Stimulated activated CD4-positive, alpha-beta T cell treated with anti-CD3 and anti-CD28 coated beads, Interleukin-1b, Interleukin-23, amount 100 ng/mL, for 1 hour (primary cell): Measurements from ENCODE around the gene KLHL22.
"Not testable (repeated sequence)": the region's sequence is repeated elsewhere in the genome, so short reads cannot be mapped to it uniquely, and the experiment has no call there.

Source experiments
- DNase-seq, 2 donors: peaks; one replicate each; pipeline ENCODE4 v3.0.0-alpha.2; 2020; ENCODE audit warnings: low read depth in 2 of 2

KLHL22 gene

GRCh38 chr22:20420157-20420842 lies 75.3 kb downstream of the KLHL22 start:
- DNase-seq = no peak

DNA sequence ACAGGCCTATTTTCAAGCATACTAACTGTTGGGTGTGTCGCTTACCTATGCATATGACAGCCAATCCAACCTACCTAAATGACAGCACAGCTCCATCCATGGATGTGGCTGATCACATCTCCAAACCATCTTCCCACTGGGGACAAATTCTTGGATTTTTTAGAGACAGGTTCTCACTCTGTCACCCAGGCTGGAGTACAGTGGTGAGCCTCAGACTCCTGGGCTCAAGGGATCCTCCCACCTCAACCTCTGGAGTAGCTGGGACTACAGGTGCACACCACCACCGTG lies 76.0 kb downstream of the KLHL22 start:
- DNase-seq = no peak

- peak; percentile 50 for DNase-seq
Observed at GRCh38 chr22:20418211-20418788, 77.3 kb downstream of the KLHL22 start.

DNA sequence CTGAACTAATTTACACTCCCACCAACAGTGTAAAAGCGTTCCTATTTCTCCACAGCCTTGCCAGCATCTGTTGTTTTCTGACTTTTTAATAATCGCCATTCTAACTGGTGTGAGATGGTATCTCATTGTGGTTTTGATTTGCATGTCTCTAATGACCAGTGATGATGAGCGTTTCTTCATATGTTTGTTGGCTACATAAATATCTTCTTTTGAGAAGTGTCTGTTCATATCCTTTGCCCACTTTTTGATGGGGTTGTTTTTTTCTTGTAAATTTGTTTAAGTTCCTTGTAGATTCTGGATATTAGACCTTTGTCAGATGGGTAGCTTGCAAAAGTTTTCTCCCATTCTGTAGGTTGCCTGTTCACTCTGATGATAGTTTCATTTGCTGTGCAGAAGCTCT lies 79.9 kb downstream of the KLHL22 start:
- not testable (repeated sequence) for DNase-seq

DNA sequence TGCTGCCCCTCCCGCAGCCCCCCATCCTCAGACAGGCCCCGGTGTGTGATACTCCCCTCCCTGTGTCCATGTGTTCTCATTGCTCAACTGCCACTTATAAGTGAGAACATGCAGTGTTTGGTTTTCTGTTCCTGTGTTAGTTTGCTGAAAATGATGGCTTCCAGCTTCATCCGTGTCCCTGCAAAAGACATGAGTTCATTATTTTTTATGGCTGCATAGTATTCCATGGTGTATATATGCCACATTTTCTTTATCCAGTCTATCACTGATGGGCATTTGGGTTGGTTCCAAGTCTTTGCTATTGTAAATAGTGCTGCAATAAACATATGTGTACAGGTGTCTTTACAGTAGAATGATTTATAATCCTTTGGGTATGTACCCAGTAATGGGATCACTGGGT lies 80.4 kb downstream of the KLHL22 start:
- DNase-seq = not testable (repeated sequence)

DNA sequence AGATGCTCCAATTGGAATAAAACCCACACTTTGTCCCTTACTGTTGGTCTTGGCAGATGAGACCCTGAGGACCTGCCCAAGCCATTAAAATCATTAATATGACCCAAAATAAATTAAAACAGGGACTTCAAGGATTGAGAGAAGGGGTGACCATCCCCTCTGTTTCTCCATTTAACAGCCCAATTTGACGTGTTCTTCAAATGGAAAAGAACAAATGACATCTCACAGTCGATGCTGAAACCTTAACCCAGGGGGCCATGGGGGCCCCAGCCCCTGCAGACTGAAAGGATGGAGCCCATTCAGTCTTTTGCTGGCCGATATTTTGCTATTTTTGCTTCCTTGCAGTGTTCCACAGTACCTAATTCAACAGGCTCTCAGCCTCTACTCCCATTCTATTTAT lies 81.1 kb downstream of the KLHL22 start:
- DNase-seq = no peak

GRCh38 chr22:20414059-20414440 lies 81.5 kb downstream of the KLHL22 start:
- no peak for DNase-seq

DNA sequence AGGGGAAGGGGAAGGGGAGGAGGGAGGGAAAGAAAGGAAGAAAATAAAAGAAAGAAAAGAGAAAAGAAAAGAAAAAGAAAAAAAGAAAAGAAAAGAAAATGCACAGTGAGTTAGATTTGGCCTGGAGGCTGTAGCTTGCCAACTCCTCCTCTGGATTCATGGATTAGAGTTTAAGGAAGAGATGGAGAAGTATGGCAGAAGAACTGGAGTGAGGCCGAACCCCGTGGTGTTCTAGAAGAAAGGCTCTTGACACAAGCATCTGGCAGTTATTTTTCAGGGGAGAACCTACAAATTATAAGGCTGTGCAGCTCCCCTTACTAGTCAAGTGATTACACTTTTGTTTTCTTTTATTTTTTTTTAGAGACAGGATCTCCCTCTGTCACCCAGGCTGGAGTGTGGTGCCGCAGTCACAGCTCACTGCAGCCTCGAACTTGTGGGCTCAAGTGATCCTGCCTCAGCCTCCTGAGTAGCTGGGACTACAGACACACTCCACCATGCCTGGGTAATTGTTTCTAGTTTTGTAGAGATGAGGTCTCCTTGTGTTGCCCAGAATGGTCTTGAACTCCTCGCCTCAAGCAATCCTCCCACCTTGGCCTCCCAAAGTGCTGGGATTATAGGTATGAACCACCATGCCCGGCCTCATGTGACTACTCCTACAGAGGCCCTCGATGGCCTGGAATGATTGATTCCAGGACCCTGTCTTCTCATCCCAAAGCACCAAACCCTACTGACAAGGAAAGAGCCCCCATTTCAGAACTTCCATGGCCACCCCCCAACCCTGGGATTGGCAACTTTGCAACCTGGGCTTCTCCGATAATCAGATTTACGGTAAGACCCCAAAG lies 82.2 kb downstream of the KLHL22 start:
- no peak for DNase-seq

- no peak for DNase-seq
Observed at GRCh38 chr22:20412474-20413216, 83.0 kb downstream of the KLHL22 start.

- not testable (repeated sequence) for DNase-seq
Observed at GRCh38 chr22:20409385-20409784, 86.2 kb downstream of the KLHL22 start.

DNA sequence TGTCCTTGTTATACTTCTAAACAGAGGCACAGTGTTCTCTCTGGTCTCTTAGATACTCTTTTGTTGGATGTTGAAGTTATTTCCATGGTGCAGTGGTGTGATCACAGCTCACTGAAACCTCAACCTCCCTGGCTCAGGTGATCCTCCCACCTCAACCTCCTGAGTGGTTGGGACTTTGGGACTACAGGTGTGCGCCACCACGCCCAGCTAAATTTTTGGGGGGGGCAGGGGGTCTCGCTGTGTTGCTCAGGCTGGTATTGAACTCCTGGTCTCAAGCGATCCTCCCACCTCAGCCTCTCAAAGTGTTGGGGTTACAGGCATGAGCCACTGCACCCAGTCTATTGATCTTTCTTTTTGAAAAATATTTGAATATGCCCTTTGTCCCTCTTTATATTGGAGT lies 86.7 kb downstream of the KLHL22 start:
- DNase-seq = no peak

GRCh38 chr22:20407829-20408228 lies 87.8 kb downstream of the KLHL22 start:
- DNase-seq = no peak

DNA sequence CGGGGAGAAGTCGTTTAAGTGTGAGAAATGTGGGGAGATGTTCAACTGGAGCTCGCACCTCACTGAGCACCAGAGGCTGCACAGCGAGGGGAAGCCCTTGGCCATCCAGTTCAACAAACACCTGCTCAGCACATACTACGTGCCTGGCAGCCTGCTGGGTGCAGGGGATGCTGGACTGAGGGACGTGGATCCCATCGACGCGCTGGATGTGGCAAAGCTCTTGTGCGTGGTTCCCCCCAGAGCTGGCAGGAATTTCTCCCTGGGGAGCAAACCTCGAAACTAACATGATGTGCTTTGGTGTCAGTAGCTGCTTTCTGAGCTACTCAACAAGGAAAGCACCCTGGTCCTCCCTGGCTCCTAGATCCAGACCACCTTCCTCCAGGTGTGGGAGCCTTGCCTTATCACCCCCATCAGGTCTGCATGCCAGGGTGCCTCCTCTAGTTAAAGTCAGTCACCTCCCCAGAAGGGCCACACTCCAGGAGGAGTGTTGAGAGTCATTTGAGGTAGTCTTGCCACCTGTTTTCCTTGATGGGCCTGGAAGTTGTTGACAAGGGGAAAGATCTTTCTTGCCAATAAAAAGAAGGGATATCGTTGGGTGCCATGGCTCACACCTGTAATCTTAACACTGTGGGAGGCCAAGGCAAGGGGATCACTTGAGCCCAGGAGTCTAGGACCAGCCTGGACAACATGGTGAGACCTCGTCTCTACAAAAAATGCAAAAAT lies 88.7 kb downstream of the KLHL22 start:
- DNase-seq = no peak

DNA sequence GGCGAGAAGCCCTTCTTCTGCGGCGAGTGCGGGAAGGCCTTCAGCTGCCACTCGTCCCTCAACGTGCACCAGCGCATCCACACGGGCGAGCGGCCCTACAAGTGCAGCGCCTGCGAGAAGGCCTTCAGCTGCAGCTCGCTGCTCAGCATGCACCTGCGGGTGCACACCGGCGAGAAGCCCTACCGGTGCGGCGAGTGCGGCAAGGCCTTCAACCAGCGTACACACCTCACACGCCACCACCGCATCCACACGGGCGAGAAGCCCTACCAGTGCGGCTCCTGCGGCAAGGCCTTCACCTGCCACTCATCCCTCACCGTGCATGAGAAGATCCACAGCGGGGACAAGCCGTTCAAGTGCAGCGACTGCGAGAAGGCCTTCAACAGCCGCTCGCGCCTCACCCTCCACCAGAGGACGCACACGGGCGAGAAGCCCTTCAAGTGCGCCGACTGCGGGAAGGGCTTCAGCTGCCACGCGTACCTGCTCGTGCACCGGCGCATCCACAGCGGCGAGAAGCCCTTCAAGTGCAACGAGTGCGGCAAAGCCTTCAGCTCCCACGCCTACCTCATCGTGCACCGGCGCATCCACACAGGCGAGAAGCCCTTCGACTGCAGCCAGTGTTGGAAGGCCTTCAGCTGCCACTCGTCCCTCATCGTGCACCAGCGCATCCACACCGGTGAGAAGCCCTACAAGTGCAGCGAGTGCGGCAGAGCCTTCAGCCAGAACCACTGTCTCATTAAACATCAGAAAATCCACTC lies 89.5 kb downstream of the KLHL22 start:
- DNase-seq = no peak

DNA sequence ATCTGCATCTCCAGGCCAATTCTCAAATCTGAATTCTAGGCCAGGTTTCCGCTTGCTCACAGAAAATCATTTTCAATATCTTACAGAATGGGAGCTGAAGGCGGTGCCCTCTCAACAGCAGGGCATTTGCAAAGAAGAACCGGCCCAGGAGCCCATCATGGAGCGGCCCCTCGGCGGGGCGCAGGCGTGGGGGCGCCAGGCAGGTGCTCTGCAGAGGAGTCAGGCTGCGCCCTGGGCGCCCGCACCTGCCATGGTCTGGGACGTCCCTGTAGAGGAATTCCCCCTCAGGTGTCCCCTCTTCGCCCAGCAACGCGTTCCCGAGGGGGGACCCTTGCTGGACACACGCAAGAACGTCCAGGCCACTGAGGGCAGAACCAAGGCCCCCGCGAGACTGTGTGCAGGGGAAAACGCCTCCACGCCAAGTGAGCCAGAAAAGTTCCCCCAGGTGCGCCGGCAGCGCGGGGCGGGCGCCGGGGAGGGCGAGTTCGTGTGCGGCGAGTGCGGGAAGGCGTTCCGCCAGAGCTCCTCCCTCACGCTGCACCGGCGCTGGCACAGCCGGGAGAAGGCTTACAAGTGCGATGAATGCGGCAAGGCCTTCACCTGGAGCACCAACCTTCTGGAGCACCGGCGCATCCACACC lies 90.2 kb downstream of the KLHL22 start:
- DNase-seq = no peak

DNA sequence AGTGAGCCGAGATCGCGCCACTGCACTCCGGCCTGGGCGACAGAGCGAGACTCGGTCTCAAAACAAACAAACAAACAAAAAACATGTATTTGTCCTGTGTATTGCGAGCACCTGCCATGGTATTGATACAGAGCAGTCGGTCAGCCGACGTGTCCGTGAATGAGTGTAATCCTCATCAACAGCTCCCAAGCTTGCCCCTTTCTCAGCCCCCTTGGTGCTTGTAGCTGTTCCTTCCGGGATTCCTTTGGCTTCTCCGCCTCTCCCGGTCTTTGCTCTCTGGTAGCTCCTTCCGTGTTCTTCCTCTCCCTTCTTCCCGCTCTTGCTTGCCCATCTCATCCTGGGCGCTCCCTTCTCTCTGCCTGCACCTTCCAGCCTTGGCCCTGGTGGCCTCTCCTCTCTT lies 90.7 kb downstream of the KLHL22 start:
- DNase-seq = no peak

GRCh38 chr22:20403779-20404140 lies 91.8 kb downstream of the KLHL22 start:
- no peak for DNase-seq

DNA sequence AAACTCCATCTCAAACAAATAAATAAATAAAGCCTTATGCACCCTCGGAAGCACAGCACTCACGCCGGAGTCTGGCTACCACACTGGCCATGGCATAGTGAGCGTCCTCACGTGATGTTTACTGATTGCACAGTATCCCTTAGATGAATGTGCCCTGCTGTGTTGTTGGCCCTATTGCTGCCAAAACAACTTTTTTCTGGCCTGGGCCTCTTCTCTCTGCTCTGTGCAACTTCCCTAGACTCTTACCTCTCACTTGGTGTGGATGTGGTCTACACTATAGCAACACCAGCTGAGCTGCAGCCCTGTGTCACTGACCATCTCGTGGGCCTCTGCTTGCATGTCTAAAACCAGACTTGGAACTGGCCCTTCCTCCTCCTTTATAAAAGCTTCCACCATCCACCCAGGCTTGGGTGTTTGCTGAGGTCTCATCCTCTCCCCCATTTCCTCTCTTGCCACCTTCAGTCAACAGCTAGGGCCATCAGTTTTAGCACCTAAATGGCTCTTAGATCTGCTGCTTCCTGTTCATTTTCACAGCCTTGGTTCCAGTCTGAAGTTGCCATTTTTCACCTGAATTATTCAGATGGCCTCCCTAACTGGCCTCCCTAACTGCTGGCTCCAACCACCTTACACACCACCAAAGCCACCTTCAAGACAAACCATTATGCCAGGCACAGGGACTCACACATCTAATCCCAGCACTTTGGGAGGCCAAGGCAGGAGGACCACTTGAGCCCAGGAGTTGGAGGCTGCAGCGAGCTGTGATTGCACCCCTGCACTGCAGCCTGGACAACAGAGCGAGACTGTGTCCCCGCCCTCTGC lies 92.4 kb downstream of the KLHL22 start:
- DNase-seq = no peak

GRCh38 chr22:20401376-20402014 lies 94.1 kb downstream of the KLHL22 start:
- no peak for DNase-seq
